ENCODE results near the gene IL36B.

Gene IL36B

GRCh38 chr2:112979731-112980130 is 72.9 kb downstream of the IL36B start:
- TF ChIP-seq ZFX (IDR thresholded peaks at IDR 0.05; ENCODE audit: borderline replicate concordance), result no peak
- TF ChIP-seq, protein P1, sequence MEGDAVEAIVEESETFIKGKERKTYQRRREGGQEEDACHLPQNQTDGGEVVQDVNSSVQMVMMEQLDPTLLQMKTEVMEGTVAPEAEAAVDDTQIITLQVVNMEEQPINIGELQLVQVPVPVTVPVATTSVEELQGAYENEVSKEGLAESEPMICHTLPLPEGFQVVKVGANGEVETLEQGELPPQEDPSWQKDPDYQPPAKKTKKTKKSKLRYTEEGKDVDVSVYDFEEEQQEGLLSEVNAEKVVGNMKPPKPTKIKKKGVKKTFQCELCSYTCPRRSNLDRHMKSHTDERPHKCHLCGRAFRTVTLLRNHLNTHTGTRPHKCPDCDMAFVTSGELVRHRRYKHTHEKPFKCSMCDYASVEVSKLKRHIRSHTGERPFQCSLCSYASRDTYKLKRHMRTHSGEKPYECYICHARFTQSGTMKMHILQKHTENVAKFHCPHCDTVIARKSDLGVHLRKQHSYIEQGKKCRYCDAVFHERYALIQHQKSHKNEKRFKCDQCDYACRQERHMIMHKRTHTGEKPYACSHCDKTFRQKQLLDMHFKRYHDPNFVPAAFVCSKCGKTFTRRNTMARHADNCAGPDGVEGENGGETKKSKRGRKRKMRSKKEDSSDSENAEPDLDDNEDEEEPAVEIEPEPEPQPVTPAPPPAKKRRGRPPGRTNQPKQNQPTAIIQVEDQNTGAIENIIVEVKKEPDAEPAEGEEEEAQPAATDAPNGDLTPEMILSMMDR (IDR thresholded peaks at IDR 0.05), result no peak
- no peak overlapping the region for H3K27ac ChIP-seq

GRCh38 chr2:112977559-112978056 is 75.1 kb downstream of the IL36B start, which contains the start of gene IL36G:
TSS of gene IL36G (plus strand) at chr2:112978006. CDS start at chr2:112978639, 633 bp downstream.
- no peak within 1 kb of the TSS for H3K27ac ChIP-seq
- TF ChIP-seq, protein P1 (IDR thresholded peaks at IDR 0.05), result no peak
- no peak for TF ChIP-seq ZFX (IDR thresholded peaks at IDR 0.05; ENCODE audit: borderline replicate concordance)

Data from 22Rv1 (cell line).